GM18870 (cell line): ENCODE results near the gene CTSE.
A peak's percentile ranks its signal among the peaks of the same experiment; 100 is the strongest.
"Not testable (repeated sequence)": the region's sequence is repeated elsewhere in the genome, so short reads cannot be mapped to it uniquely, and the experiment has no call there.

Source experiments
- ATAC-seq: cut with Tn5 transposase; IDR thresholded peaks from one replicate; pipeline ENCODE4 v1.9.1; 2021; ENCODE audit warnings: moderate library complexity; ENCODE audit not compliant: unreplicated experiment

The CTSE gene

GRCh38 chr1:206023695-206024094 is at the start of gene CTSE:
CTSE (minus strand) TSS chr1:206023895; CDS start chr1:206023791, 104 bp downstream.
- no peak for ATAC-seq

GRCh38 chr1:206070627-206071304 is 47.1 kb upstream of the CTSE start:
- ATAC-seq, result no peak

- ATAC-seq, result no peak
Observed at GRCh38 chr1:206068314-206068713, 44.6 kb upstream of the CTSE start.

DNA sequence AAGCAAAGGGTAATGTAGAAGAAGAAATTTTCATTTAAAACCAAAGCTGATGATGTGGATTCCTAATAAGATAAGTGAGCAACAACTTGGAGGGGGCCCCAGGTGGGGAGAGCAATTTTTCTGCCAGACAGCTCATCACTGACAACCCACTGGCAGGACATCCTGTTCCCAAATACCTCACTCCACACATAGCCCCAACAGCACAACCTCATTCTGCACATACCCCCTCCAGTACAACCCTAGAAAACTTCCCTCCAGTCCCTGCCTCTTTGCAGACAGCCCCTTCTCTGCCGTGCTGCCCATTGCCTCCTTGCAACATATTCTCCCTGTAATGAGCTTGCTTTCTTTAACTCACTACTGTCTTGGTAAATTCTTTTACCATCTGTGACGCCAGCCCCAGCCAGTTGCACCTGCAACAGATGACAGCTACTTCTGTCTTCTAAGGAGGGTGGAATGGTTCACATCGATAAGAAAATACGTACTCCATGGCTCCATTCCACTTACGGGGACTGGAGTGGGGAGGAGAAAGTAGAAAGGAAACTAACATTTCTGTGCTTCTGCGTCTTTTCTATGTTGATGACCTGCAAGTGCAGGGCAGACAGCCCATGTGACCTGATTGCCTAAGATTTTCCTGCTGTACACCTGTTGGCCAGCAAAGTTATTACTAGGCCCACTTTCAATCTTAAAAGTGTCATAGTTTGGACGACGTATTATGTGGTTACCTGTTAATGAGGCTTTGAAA is 44.0 kb upstream of the CTSE start:
- ATAC-seq, result no peak

GRCh38 chr1:206066479-206067171 is 42.9 kb upstream of the CTSE start:
- peak; percentile 86 for ATAC-seq

GRCh38 chr1:206065547-206066145 is 42.0 kb upstream of the CTSE start:
- ATAC-seq, result no peak

GRCh38 chr1:206064501-206064900 is 40.8 kb upstream of the CTSE start:
- ATAC-seq, result not testable (repeated sequence)

- not testable (repeated sequence) for ATAC-seq
Observed at GRCh38 chr1:206064001-206064400, 40.3 kb upstream of the CTSE start.

GRCh38 chr1:206062464-206062863 is 38.8 kb upstream of the CTSE start:
- no peak for ATAC-seq

GRCh38 chr1:206060844-206061243 is 37.1 kb upstream of the CTSE start:
- ATAC-seq, result no peak

- ATAC-seq, result no peak
Observed at GRCh38 chr1:206059355-206059915, 35.7 kb upstream of the CTSE start.

DNA sequence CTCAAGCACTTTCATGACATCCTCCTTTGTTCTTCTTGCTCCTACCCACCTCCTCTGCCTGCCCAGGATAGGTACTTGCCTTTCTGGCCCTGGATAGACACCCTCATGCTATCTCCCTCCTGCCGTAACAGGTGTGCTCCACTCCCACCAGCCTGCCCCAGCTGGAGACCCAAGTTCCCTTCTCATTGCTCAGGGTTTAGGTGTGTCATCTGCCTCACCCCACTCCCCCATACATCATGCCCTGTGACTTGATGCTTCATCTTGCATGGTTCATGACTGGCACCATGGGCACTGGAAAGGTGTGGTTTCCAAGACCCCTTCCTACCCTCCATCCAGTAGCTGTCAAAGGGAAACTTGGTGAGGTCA is 35.2 kb upstream of the CTSE start:
- no peak for ATAC-seq

DNA sequence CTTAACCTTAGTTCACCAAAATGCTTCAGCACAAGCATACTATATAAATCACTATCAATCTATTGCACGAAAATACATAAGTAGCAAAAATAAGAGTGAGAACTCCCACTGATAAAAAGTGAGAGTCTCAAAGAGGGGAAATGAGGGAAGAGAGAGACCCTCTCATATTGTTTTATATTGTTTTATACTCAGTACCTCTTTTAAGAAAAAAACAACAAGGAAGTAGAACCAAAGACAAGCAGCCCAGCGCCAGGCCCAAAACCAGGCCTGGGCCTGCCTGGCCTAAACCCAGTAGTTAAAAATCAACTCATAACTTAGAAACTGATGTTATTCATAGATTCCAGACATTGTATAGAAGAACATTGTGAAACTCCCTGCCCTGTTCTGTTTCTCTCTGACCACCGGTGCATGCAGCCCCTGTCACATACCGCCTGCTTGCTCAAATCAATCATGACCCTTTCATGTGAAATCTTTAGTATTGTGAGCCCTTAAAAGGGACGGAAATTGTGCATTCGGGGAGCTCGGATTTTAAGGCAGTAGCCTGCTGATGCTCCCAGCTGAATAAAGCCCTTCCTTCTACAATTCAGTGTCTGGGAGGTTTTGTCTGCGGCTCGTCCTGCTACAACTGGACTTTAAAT is 34.7 kb upstream of the CTSE start:
- not testable (repeated sequence) for ATAC-seq

GRCh38 chr1:206055639-206056323 is 32.1 kb upstream of the CTSE start:
- not testable (repeated sequence) for ATAC-seq

DNA sequence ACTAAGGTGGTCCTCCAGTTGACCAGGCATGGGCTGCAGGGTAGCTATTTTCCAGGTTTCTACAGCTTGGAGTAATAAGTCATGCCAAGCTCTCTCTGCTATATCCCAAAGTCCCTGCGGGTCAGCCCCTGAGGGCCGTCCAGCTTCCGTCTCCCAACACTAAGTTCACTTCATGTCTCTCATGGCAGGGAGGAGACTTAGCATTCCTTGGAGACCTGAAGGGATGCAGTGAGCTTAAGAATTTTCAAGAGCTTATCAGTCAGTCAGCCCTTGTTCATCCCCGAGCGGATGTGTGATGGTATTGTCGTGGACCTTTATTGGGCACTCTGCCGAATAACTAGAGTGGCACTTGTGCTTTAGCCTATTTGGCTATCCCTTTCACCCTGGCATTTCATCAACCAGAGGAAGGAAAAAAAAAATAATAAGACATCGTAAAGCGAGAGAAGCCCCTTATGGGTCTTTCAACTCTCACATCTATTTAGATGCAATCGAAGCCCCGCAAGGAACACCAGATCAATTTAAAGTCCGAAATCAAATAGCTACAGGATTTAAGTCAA is 31.5 kb upstream of the CTSE start:
- ATAC-seq, result not testable (repeated sequence)

GRCh38 chr1:206053616-206054015 is 29.9 kb upstream of the CTSE start:
- not testable (repeated sequence) for ATAC-seq

DNA sequence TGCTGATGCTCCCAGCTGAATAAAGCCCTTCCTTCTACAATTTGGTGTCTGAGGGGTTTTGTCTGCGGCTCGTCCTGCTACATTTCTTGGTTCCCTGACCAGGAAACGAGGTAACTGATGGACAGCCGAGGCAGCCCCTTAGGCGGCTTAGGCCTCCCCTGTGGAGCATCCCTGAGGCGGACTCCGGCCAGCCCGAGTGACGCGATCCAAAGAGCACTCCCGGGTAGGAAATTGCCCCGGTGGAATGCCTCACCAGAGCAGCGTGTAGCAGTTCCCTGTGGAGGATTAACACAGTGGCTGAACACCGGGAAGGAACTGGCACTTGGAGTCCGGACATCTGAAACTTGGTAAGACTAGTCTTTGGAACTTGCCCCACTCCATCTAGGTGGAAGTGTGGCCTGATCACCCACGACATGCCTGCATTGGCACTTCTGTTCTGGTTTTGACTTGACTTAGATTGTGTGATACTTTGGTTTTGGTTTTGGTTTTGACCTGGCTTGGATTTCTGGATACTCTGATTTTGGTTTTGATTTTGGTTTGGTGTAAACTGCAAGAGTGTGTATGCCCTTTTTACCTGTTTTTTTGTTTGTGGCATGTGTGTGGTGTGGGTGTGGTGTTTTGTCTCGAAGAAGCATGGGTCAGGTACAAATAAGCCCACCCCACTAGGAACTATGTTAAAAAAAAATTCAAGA is 29.4 kb upstream of the CTSE start, which contains the start of gene RHEX:
Gene RHEX, plus strand, starts transcription at position 255 of the 692 bp plus-strand sequence. CDS start 44,656 bp downstream, outside the sequence.
- ATAC-seq, result not testable (repeated sequence)

- ATAC-seq, result not testable (repeated sequence)
Observed at GRCh38 chr1:206052231-206052865, 28.7 kb upstream of the CTSE start.
